ENCODE results near the gene FUNDC2.

- TF ChIP-seq POLR2AphosphoS5 (IDR thresholded peaks at IDR 0.05) = no peak
- no peak for TF ChIP-seq EP300 (IDR thresholded peaks at IDR 0.05)
- TF ChIP-seq POLR2A (IDR thresholded peaks at IDR 0.05) = no peak
- TF ChIP-seq CTCF (IDR thresholded peaks at IDR 0.05) = no peak
Observed at GRCh38 chrX:155105919-155106318, 79.3 kb downstream of the FUNDC2 start.
